HG03159 (cell line): Measurements from ENCODE around the gene ST13.
"Not testable (repeated sequence)": the region's sequence is repeated elsewhere in the genome, so short reads cannot be mapped to it uniquely, and the experiment has no call there.

Experiments used
- ATAC-seq: cut with Tn5 transposase; IDR thresholded peaks from one replicate; pipeline ENCODE4 v1.9.1; 2021; ENCODE audit warnings: mild to moderate bottlenecking, moderate library complexity; ENCODE audit not compliant: unreplicated experiment

ST13 gene

GRCh38 chr22:40844951-40845350, 11.5 kb downstream of the ST13 start:
- no peak for ATAC-seq

- ATAC-seq: no peak
These were observed 18.0 kb downstream of the ST13 start for GRCh38 chr22:40838486-40838885.

GRCh38 chr22:40834619-40835018, 21.8 kb downstream of the ST13 start:
- no peak for ATAC-seq

- ATAC-seq: no peak
These were observed 27.3 kb downstream of the ST13 start for GRCh38 chr22:40829131-40829530.

- ATAC-seq: no peak
These were observed 29.3 kb downstream of the ST13 start for GRCh38 chr22:40826984-40827741.

- not testable (repeated sequence) for ATAC-seq
These were observed 30.1 kb downstream of the ST13 start for GRCh38 chr22:40826292-40826691.

GRCh38 chr22:40823426-40823825, 33.0 kb downstream of the ST13 start:
- ATAC-seq: no peak

GRCh38 chr22:40819599-40820140, 36.8 kb downstream of the ST13 start:
- no peak for ATAC-seq

GRCh38 chr22:40818747-40819598, 37.5 kb downstream of the ST13 start, which contains the start of gene SLC25A17:
Gene SLC25A17, minus strand, starts transcription at chr22:40819346. Its CDS starts 98 bp downstream, at chr22:40819248.
- ATAC-seq: peak; percentile 71

- ATAC-seq: peak; percentile 15
These were observed 38.2 kb downstream of the ST13 start for GRCh38 chr22:40818192-40818746.

- ATAC-seq: no peak
These were observed 38.7 kb downstream of the ST13 start for GRCh38 chr22:40817737-40818136.

- ATAC-seq: no peak
These were observed 42.5 kb downstream of the ST13 start for GRCh38 chr22:40813912-40814315.

- no peak for ATAC-seq
These were observed 48.2 kb downstream of the ST13 start for GRCh38 chr22:40808018-40808841.

GRCh38 chr22:40806711-40807110, 49.7 kb downstream of the ST13 start:
- ATAC-seq: no peak

GRCh38 chr22:40805699-40806203, 50.7 kb downstream of the ST13 start:
- no peak for ATAC-seq

- ATAC-seq: no peak
These were observed 51.2 kb downstream of the ST13 start for GRCh38 chr22:40805239-40805638.

- no peak for ATAC-seq
These were observed 53.1 kb downstream of the ST13 start for GRCh38 chr22:40803321-40803720.

GRCh38 chr22:40799008-40799407, 57.4 kb downstream of the ST13 start:
- ATAC-seq: no peak

- ATAC-seq: no peak
These were observed 59.0 kb downstream of the ST13 start for GRCh38 chr22:40797427-40797826.

GRCh38 chr22:40792451-40792850, 64.0 kb downstream of the ST13 start:
- ATAC-seq: no peak
